ENCODE measurements around the gene ZNF48. TPM values are rescaled to one million over a fixed set of nuclear protein-coding genes. Genes with fewer than 3 reads are reported as not detected.

ZNF48 gene
- total and polyA plus RNA-seq, 11 donors, result 3.1 to 11.0 (median 5.9) TPM

- intact Hi-C loops (cut with DNase I), result loop anchor here in 5 of 10 donors (5.0 to 10.0 kb wide), 5 partner anchors 165 to 185 kb away; partner anchors contain the start of gene ZNF689 (in 1 of the 5)
- 84 to 90% (median 86%) methylated on average over 6 of the region's 6 CpGs for WGBS, 4 donors
- no peak for ATAC-seq
Observed at GRCh38 chr16:30439720-30440348, 44.6 kb downstream of the ZNF48 start.

GRCh38 chr16:30443631-30444030, 48.4 kb downstream of the ZNF48 start:
- H3K27me3 ChIP-seq, result no peaks in the 10 kb centered on the region
- intact Hi-C loops (cut with DNase I), result loop anchor here in 4 of 10 donors (2.0 to 10.0 kb wide), 4 partner anchors 83 to 171 kb away; partner anchors contain the start of genes ZNF689 (in 1 of the 4) and ZNF768 (in 1 of the 4)
- WGBS, 4 donors, result 76 to 89% (median 87%) methylated on average over 2 of the region's 2 CpGs

More at GRCh38 chr16:30439720-30440348, 44.6 kb downstream of the ZNF48 start:
- peaks cover 0 to 23% (median 6%) of the 10 kb centered on the region in 9 donors for H3K36me3 ChIP-seq
- H3K4me1 ChIP-seq, result peaks cover 0 to 25% (median 13%) of the 10 kb centered on the region in 12 donors
- TF ChIP-seq POLR2A (IDR thresholded peaks at IDR 0.05), result no peak
- H3K27me3 ChIP-seq, result no peaks in the 10 kb centered on the region
- no peak for DNase-seq
- no peak overlapping the region for H3K4me3 ChIP-seq
- no peaks in the 10 kb centered on the region for H3K9me3 ChIP-seq
- peak overlapping the region in 1 of 12 donors; percentile 3 for H3K27ac ChIP-seq

DNA sequence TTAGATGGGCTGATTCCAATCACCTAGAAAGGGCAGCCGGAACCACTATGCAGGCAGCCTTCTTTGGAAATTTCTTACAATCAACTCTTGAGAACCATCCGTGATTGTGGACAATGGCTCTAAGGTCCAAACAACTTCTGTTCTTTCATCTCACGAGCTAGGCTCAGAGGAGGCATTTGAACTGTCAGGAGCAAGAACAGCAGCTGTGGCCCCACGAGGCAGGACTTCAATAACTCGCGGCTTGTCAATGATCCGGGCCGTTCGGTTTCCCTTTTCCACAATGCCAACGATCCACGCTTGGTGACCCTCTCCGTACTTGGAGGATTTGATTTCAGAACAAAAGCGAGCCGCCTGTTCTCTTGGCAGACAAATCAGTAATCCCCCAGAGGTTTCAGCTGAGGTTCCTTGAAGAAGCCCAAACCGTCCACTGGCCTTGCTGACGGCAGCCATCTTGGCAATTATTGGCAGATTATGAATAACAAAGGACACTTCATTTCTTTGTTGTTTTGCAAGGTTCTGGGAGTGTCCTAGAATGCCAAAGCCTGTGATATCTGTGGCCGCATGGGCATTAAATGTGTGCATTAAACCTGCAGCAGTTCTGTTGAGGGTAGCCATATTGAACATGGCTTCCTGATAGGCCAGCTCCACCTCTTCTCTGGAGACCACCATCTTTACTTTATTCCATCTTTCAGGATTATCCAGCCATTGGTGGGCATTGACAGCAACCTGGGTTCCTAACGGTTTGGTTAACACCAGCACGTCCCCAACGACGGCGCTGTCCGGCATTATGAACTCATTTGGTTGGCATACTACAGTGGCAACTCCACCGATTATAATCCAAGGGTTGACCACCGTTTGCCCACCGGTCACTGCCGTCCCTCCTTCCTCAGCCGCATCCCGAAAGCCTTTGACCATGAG, 49.3 kb downstream of the ZNF48 start:
- H3K4me3 ChIP-seq, result peak overlapping the region; percentile 72 to 97 (median 86)
- no peaks in the 10 kb centered on the region for H3K27me3 ChIP-seq
- intact Hi-C loops (cut with DNase I), result loop anchor here (1.0 to 10.0 kb wide), 8 partner anchors 14 to 173 kb away; partner anchors contain the start of genes ZNF768 (in 8 of the 10), ZNF689 (in 3 of the 10) and DCTPP1 (in 2 of the 10)
- DNase-seq (no peak), ATAC-seq (no peak)
- peaks cover 0 to 34% (median 17%) of the 10 kb centered on the region in 12 donors for H3K4me1 ChIP-seq
- H3K27ac ChIP-seq, result peak overlapping the region in 10 of 12 donors; percentile 91 to 100 (median 96)
- peaks cover 0 to 23% (median 6%) of the 10 kb centered on the region in 9 donors for H3K36me3 ChIP-seq
- H3K9me3 ChIP-seq, result no peaks in the 10 kb centered on the region
- TF ChIP-seq, protein P1, sequence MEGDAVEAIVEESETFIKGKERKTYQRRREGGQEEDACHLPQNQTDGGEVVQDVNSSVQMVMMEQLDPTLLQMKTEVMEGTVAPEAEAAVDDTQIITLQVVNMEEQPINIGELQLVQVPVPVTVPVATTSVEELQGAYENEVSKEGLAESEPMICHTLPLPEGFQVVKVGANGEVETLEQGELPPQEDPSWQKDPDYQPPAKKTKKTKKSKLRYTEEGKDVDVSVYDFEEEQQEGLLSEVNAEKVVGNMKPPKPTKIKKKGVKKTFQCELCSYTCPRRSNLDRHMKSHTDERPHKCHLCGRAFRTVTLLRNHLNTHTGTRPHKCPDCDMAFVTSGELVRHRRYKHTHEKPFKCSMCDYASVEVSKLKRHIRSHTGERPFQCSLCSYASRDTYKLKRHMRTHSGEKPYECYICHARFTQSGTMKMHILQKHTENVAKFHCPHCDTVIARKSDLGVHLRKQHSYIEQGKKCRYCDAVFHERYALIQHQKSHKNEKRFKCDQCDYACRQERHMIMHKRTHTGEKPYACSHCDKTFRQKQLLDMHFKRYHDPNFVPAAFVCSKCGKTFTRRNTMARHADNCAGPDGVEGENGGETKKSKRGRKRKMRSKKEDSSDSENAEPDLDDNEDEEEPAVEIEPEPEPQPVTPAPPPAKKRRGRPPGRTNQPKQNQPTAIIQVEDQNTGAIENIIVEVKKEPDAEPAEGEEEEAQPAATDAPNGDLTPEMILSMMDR (IDR thresholded peaks at IDR 0.05), result no peak
- TF ChIP-seq POLR2A (IDR thresholded peaks at IDR 0.05), result no peak
- 94 to 95% (median 95%) methylated on average over 29 of the region's 29 CpGs for WGBS, 4 donors

More at GRCh38 chr16:30443631-30444030, 48.4 kb downstream of the ZNF48 start:
- no peak for DNase-seq
- Histone ChIP-seq H3K4me1 (peaks cover 0 to 34% (median 17%) of the 10 kb centered on the region in 12 donors), H3K4me3 (peak overlapping the region in 2 of 12 donors; percentile 2 to 85), H3K27ac (no peak overlapping the region), H3K9me3 (no peaks in the 10 kb centered on the region), H3K36me3 (peaks cover 0 to 23% (median 6%) of the 10 kb centered on the region in 9 donors)
- TF ChIP-seq, protein P1 (IDR thresholded peaks at IDR 0.05), result no peak
- TF ChIP-seq POLR2A (IDR thresholded peaks at IDR 0.05), result no peak
- no peak for ATAC-seq

DNA sequence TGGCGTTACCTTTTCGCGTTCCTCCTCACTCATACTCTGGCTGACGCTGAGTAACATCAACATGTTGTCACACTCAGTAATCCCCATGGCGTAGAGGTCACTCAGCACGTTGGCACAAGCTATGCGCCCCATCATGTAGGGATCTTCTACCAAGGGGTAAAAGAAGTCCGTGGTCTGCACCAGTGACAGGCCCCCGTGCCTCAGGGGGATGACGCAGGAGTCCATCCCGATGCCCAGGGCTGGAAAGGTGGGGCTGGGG, 49.9 kb downstream of the ZNF48 start:
- peaks cover 0 to 23% (median 6%) of the 10 kb centered on the region in 9 donors for H3K36me3 ChIP-seq
- peak in 1 of 5 donors; percentile 33 for DNase-seq
- no peaks in the 10 kb centered on the region for H3K9me3 ChIP-seq
- TF ChIP-seq POLR2A (IDR thresholded peaks at IDR 0.05), result no peak
- TF ChIP-seq, protein P1 (IDR thresholded peaks at IDR 0.05), result no peak
- 31 to 36% (median 32%) methylated on average over 11 of the region's 11 CpGs for WGBS, 4 donors
- H3K4me3 ChIP-seq, result peak overlapping the region; percentile 72 to 97 (median 86)
- H3K27me3 ChIP-seq, result no peaks in the 10 kb centered on the region
- peaks cover 0 to 34% (median 17%) of the 10 kb centered on the region in 12 donors for H3K4me1 ChIP-seq
- H3K27ac ChIP-seq, result peak overlapping the region; percentile 91 to 100 (median 97)
- intact Hi-C loops (cut with DNase I), result loop anchor here (1.0 to 10.0 kb wide), 7 partner anchors 15 to 172 kb away; partner anchors contain the start of genes ZNF768 (in 8 of the 10), ZNF689 (in 3 of the 10) and DCTPP1 (in 2 of the 10)
- no peak for ATAC-seq

Measured in heart left ventricle (tissue), 16 donors.